Activated CD4-positive, CD25-positive, alpha-beta regulatory T cell treated with anti-CD3 and anti-CD28 coated beads, Interleukin-2, amount 50 U/mL, for 72 hours (primary cell): ENCODE results near the gene IPO9.
"Not testable (repeated sequence)": the region's sequence is repeated elsewhere in the genome, so short reads cannot be mapped to it uniquely, and the experiment has no call there.

Source experiments
- DNase-seq: peaks from one replicate; pipeline ENCODE4 v3.0.0; 2021

The IPO9 gene

DNA sequence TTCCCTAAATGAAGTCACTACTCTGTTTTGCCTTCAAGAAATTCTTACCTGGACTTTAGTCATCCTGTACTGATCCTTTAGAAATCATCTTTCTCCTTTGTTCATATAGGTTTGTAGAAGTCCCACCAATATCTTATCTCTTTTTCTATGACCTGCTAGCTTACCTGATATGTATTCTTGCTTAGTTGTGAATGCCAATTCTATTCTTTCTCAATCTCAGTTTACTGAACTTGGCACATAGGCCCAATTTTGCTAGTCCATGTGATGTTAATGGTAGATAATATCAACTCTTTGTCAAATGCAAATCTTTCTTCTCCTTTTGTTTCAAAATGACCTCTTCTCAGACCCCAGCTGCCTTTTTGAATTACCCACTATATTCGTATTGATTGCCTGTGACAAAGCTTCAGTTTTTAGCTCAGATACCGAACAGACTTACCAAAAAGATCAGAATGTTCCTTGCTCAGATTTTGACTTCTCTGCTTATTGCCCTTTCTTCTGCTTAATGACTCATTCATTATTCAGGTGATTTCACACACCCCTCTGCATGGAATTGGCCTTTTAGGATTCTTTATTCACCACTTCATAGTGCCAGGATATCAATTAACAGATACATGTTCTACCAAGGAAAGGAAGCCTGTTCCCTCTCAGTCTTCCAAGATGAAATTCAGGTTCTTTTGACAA lies 20.6 kb downstream of the IPO9 start:
- no peak for DNase-seq

DNA sequence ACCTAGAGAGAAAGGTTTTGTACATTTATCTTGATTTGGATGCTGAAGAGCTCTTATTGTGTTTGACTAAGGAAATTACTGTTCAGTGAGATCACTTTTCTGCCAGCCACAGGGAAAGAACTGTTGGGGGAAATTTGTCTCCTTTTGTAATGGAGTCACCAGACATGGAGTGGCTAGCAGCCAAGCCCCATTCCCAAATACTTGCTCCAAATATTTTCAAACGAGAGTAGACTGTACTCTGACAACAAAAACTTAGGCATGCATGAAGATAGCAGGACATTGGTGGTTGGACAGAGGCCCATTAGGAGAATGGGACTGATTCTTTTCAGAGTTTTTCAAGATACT lies 21.1 kb downstream of the IPO9 start:
- DNase-seq = no peak

DNA sequence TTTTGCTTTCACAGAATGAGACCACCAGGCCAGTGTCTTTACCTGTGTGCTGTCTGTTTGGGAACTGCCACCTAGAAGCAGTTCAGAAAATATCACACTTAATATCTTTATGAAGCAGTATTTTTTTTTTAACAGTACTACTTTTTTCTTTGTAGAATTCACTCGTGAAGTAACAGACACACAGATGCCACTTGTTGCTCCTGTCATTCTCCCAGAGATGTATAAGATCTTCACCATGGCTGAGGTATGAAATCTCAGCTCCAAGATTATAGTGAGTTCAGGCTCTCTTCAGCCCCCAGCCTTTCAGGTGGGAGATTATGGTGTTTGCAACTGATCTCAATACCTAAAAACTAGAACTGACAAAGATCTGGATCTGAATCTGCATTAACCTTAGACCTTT lies 23.0 kb downstream of the IPO9 start:
- DNase-seq = no peak

DNA sequence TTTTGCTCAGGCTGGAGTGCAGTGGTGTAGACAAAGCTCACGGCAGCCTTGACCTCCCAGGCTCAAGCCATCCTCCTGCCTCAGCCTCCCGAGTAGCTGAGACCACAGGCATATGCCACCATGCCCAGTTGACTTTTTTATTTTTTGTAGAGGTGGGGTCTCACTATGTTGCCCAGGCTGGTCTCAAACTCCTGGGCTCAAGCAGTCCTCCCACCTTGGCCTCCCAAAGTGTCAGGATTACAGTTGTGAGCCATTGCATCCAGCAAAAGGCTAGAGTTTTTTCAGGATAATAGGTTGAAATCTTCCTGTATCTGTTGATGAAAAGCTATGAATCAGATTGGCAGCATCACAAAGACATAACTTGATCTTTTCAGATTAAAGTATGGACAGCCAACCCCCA lies 27.8 kb downstream of the IPO9 start:
- not testable (repeated sequence) for DNase-seq

DNA sequence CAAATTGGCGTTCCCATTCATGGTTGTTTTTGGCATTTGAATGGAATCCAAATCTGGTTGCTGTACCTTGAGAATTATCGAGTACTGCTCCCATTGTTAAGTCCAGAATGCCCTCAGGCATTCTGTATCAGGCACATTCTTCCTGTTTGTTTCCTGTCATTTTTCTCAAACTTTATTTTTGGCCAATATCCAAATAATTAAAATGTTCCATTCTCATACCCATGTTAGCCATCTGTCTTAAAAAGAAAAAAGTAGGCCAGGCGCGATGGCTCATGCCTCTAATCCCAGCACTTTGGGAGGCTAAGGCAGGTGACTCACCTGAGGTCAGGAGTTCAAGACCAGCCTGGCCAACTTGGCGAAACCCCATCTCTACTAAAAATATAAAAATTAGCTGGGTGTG lies 30.5 kb downstream of the IPO9 start:
- no peak for DNase-seq

DNA sequence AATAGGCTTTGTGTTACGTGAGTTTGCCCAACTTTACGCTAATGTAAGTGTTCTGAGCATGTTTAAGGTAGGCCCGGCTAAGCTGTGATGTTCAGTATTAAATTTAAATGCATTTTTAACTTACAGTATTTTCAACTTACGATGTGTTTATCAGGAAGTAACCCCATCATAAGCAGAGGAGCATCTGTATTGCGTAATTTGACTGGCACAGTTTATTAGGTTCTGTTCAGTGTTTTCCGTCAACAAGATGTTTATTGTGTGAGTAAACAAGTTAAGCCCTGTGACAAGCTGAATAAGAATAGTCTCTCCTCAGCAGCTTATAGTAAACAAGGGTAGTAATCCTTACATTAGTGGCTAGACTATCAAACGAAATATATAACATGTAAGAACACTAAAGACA lies 32.5 kb downstream of the IPO9 start:
- no peak for DNase-seq

DNA sequence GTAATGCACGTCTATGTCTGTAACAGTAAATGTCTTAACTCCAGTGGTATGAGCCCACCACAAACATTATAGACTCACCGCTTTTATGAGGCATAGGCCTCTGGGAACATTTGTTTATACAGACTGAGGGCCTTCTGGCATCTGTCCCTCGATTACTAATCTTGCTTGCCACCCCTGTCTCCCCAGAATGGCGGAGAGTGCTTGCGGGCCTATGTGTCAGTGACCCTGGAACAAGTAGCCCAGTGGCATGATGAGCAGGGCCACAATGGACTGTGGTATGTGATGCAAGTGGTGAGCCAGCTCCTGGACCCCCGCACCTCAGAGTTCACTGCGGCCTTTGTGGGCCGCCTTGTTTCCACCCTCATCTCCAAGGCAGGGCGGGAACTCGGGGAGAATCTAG lies 41.4 kb downstream of the IPO9 start:
- no peak for DNase-seq

DNA sequence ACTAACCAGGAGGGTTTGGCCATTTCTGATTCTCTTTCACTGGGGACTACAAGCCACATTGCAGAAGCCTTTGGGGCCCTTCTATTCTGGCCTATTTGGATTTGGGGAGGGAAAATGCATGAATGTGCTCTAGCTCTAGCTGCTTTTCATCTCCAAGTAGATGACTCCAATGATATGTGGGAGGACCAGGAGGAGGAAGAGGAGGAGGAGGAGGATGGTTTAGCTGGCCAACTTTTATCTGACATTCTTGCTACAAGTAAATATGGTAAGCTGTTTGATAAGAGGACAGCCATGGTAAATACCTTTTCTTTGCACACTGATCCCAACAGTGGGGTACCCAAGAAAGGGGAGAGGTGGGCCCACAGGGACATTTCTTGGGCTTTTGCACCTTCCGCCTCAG lies 45.7 kb downstream of the IPO9 start:
- no peak for DNase-seq

DNA sequence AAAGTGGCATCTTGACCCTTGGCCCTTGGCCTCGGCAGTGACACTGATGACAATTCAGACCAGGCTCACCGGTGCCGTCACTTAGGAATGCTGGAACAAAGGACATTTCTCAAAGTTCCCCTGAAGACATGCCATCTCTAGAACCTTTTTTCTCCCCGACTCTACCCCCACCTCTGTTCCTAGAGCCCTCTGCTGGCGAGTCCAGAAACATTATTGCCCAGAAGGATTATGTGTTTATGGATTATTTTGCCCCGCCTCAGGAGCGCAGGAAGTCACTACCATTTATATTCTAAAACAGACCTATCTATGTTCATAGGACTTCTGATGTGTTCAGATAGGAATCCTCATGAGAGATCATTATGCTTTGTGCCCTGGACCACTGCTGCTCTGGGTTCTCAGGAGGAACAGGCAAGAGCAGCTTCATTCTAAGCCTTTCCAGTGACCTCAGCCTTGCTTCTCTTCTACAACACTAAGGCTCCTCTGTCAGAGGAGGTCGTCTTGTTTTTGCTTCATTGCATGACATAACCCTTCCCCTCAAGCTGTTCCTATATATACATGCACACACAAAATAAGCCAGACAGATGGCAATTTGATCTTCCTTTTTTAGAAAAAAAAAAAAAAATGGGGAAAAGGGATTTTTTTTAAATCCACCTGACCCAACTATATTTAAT lies 47.3 kb downstream of the IPO9 start:
- DNase-seq = no peak

DNA sequence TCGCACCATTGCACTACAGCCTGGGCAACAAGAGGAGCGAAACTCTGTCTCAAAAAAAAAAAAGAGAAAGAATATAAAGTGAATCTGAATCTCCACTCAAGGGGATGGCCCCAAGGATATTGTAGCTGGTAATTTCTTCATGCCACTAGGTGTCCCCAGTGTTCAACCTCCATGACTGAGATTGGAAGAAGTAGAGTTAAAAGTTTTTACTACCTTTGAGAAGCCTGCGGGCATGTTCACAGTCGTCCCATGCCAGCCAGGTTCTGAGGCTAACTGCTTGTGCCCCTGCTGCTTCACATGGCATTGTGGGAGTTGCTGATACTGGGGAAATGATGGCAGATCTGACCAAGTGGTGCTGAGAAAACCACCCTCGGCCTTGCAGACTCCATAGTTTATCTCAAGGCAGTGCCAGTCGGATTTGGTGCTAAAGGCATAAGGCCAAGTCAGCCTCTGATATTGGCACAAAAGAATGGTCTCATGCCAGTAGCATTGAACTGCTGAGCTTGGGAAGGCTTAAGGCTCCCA lies 49.0 kb downstream of the IPO9 start:
- DNase-seq = no peak

DNA sequence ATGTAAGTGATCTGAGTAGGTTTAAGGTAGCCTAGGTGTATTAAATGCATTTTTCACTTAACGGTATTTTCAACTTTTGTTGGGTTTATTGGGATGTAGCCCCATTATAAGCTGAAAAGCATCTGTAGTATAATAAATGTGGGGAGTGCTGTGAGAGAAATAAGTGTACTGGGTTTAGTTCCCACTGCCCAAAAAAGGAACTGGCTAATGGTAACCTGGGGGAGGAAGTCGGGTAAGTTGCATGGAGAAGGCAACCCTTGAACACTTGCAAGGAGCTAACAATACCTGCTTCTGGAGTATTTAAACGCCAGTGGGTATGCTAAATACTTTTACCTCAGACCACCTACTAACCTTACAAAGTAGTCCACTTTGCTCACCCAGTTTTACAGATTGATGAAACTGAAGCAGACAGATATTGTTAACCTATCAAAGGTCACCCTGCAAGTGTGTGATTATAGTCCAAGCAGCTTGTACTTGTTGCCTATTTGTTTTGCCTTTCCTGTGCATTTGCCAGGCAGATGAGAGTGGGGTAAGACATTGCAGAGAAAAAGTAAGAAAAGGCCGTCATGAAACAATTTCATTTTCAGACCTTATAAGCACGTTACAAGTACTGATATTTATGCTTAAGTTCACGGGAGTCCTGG lies 52.1 kb downstream of the IPO9 start:
- DNase-seq = no peak

DNA sequence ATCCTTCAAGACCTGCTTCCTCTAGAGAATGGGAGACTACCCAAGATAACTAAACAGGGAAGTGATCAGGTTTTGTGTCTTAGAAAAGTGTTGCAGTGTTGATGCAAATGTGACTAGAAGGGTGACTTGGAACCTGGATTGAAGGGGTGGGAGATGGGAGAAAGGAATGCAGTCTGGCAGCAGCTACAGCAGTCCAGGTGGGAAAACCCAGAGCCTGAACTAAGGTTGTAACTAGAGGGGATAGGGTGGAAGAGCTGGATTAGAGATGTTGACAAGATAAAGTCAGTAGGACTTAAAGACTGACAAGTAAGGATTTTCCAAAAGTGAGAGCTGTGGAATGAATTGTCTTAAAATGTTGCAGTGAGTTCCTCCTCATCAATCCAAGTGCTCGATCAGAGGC lies 52.7 kb downstream of the IPO9 start:
- DNase-seq = no peak

DNA sequence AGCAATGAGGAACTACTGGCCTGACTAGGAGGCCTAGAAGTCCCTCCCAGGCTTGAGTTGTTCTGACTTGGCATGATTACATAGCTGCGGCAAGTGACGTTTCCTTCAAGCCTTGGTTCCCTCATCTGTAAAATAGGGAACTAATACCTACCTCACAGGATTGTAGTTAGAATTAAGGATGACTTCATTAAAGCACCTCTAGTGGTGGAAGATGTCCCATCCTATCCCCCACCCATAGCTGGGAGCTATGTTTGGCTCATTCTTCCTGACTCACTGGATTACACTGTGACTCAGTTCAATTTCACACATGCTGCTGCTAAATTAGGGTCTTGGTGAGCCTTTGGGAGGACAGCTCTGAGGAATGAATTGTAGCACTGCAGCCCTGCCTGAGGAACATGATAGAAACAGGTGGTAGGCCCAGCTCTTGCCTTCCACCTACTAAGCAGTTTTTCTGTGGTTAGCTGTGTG lies 53.7 kb downstream of the IPO9 start:
- DNase-seq = peak; percentile 12

DNA sequence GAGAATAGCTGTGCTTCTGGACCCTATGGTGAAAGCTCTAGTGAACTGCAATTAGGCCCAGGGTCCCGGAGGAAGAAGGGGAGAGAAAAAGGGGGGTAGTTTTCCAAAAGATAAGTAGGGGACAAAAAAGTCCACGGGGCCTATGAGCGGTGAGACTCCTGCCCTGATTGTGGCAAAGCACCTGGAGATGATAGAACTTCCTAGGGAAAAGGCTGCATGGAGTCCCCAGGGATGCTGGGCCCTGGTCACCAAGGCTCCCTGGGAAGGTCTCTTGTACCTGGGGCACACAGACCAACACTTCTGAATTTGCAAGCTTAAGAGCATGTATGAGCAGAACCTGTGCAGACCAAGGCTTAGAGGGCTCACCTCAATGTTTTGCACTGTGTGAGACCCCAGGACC lies 54.3 kb downstream of the IPO9 start:
- DNase-seq = peak; percentile 12

DNA sequence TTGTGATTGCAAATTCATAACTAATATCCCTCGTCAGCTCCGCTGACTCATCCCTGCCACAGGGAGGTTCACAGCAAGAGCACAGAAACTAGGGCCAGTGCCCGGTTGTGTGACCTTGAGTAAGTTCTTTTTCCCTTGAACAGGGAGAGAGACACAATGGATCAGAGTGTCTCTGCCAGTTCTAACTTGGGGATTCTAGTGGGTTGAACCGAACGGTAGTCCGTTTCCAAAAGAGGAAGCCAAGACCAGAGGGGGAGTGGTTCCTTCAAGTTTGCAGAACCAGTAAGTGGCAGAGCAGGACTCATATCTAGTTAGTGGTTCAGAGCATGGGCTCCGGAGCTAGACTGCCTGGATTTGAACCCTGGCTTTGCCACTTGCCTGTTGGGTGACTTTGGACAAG lies 54.8 kb downstream of the IPO9 start:
- DNase-seq = peak; percentile 25

DNA sequence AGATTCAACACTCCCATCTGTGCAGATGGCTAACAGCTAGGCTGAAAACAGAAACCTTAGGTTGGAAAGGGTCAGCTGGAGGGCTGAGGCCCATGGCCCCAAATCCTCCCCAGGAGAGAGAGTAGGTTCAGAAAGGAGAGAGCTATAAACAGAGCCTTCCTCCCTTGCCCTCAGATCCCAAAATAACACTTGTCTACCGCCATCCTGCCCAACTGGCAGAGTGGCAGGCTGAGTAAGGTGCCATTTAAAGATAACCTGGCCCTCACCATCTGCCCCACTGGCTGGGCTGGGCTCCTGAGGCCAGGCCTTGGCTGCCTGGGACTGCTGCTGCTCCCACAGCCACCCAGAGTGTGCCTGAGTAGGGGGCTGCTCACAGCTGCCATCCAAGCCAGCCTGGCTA lies 55.5 kb downstream of the IPO9 start:
- peak; percentile 6 for DNase-seq

DNA sequence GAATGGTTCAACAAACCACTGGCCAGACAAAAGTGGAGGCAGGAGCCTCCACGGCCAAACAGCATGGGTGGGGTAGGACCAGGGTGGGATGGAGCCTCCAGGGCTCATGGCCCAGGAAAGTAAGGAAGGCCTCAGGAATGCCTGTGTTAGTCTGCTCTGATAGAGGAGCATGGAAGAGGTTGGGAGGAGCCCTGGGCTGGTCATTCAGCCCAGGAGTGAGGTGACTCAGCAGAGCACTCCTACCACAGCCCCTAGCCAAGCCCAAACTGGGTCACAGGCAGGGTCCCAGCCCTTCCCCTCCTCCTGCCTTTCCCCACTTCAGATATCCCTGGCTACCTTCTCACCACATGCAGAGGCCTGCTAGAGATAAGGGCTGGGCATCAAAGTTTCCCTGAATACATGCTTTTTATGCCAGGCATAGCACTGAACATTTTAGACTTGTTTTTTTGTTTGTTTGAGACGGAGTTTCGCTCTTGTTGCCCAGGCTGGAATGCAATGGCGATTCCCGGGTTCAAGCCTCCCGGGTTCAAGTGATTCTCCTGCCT lies 56.6 kb downstream of the IPO9 start:
- peak; percentile 13 for DNase-seq

DNA sequence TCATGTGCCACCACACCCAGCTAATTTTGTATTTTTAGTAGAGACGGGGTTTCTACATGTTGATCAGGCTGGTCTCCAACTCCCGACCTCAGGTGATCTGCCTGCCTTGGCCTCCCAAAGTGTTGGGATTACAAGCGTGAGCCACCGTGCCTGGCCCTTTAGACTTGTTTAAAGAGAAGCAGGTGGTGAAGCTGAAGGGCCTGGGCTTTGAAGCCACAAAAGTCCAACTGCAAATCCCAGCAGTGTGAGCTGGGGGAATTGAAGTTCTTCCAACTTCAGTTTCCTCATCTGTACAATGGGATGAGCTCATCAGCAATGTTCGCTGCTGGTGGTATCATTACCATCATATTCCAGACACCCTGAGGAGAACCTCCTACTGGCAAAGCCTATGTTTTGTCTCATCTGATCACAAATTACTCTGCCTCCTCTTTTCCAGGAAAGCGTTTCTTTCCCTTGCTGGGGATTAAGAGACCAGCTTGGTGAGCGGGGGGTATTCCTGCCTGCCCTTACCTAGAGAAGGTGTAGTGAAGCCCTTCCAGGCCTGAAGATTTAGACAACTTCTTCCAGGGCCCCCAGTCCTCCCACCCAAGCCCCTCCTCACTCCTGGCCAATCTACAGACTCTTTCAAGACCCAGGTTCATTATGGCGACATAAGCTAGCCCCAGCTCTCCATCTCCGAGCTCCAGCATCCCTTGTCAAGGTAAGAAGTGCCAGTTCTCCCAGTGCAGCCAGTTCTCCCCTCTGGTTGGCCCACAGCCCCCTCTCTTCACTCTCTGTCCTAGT lies 57.3 kb downstream of the IPO9 start:
- DNase-seq = no peak

DNA sequence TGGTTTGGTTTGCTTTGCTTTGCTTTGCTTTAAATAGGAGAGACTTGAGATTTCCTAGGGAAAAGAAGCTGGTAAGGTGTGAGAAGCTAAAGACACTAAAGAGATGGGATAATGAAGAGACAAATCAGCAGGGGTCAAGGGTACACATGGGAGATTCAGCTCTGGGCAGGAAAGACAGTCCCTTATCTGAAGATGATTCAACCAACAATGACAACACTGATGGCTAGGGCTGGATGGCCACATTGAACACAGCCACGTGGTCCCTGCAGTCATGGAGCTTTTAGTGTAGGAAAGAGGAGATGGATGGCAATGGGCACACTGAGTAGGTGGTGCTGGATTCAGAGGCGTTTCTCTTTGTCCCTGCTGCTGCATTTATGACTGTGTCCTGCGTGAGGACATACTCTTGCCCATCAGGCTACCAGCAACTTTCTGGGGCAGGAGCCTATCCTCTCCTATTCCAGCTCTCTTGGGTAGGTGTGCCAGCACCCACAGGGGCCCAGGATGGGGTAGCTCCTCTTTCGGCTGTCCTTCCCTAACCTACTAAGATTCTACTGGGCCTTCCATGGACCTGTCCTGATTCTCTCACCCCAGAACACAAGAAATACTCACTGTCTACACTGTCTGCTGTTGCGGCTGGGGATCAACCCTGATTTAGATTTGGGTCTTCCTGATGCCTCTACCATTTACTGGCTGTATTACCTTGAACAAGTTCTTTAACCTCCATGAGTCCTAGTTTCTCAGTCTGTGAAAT lies 58.3 kb downstream of the IPO9 start:
- no peak for DNase-seq

DNA sequence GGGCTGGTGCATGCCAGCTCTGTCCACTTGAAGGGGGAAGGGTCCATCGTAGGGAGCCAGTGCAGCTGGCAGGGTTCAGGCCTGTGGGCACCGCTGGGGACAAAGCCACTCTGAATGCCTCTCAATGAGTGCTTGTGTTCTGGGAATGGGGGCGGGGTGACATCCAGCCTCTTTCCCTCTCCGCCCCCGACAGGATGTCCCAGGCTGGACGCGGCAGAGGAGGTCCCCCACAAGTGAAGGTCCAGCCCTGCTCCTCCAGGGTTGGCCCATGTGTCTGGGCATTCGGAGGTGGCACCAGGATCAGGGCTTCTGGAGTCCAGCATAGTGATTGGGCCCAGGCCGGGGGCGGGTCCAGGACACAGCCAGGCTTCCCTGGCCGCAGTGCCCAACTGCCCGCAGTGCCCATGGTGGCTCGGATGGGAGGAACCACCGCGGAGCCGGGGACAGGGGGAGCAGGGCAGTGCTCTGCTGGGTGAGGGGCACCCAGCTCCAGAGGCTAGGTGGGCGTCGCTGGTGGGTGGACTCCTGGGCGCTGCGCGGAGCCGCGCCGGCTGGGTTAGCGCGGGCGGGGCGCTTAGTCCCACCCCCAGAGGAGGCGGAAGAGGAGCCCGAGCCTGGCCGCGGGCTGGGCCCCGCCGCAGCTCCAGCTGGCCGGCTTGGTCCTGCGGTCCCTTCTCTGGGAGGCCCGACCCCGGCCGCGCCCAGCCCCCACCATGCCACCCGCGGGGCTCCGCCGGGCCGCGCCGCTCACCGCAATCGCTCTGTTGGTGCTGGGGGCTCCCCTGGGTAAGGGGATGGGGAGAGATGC lies 59.5 kb downstream of the IPO9 start, which contains the start of gene SHISA4:
SHISA4 (plus strand) TSS at position 617 of the 808 bp plus-strand sequence; CDS start at position 714, 97 bp downstream.
- DNase-seq = peak; percentile 39
